ENCODE measurements around the gene MYH11.
"Not testable (repeated sequence)": the region's sequence is repeated elsewhere in the genome, so short reads cannot be mapped to it uniquely, and the experiment has no call there.

MYH11 gene

GRCh38 chr16:15846510-15846909, 10.3 kb downstream of the MYH11 start:
- FAIRE-seq: no peak

GRCh38 chr16:15843635-15844279, 13.1 kb downstream of the MYH11 start:
- DNase-seq (ENCODE audit: insufficient read length, low spot score): no peak
- FAIRE-seq: no peak

More at GRCh38 chr16:15846510-15846909, 10.3 kb downstream of the MYH11 start:
- DNase-seq (ENCODE audit: insufficient read length, low spot score): no peak

GRCh38 chr16:15839204-15839603, 17.6 kb downstream of the MYH11 start:
- FAIRE-seq; DNase-seq (ENCODE audit: insufficient read length, low spot score): not testable (repeated sequence)

- FAIRE-seq: no peak
- DNase-seq (ENCODE audit: insufficient read length, low spot score): no peak
Observed at GRCh38 chr16:15837761-15838160, 19.1 kb downstream of the MYH11 start.

- FAIRE-seq (no peak), DNase-seq (ENCODE audit: insufficient read length, low spot score) (no peak)
Observed at GRCh38 chr16:15836965-15837611, 19.7 kb downstream of the MYH11 start.

DNA sequence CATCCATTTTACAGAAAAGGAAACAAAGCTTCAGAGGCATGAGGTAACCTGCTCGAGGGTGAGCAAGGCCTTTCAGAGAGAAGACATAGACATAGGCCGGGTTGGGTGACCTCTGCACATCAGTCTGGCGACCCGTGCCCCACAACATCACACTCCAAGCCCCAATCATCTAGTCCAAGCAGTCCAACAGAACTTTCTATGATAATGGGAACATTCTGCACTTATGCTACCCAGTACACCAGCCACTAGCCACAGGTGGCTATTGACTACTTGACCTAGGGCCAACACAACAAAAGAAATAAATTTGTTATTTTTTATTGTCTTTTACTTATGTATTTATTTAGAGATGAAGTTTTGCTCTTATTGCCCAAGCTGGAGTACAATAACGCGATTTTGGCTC, 20.8 kb downstream of the MYH11 start:
- no peak for FAIRE-seq

GRCh38 chr16:15835136-15835878, 21.5 kb downstream of the MYH11 start:
- FAIRE-seq (no peak), DNase-seq (ENCODE audit: insufficient read length, low spot score) (no peak)

More for the DNA sequence above, 20.8 kb downstream of the MYH11 start:
- no peak for DNase-seq (ENCODE audit: insufficient read length, low spot score)

- FAIRE-seq: no peak
- no peak for DNase-seq (ENCODE audit: insufficient read length, low spot score)
Observed at GRCh38 chr16:15834502-15834901, 22.3 kb downstream of the MYH11 start.

DNA sequence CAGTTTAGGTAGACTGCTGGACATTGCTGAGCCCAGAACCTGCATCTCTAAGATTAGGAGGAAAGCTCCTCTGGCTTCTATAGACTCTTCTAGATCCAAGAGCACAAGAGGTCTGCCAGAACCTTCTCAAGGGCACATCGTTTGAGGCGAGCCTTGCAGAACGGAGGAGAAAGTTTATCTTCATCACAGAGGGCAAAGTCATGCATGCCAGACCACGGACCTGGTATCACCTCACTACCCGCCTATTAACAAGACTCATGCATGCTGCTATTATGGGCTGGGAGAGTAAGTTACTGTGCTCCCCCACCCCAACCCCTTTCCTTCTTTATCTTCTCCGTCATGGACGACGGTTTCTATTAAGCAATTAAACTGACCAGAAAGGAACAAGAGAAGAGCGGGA, 23.3 kb downstream of the MYH11 start:
- FAIRE-seq (no peak), DNase-seq (ENCODE audit: insufficient read length, low spot score) (no peak)

DNA sequence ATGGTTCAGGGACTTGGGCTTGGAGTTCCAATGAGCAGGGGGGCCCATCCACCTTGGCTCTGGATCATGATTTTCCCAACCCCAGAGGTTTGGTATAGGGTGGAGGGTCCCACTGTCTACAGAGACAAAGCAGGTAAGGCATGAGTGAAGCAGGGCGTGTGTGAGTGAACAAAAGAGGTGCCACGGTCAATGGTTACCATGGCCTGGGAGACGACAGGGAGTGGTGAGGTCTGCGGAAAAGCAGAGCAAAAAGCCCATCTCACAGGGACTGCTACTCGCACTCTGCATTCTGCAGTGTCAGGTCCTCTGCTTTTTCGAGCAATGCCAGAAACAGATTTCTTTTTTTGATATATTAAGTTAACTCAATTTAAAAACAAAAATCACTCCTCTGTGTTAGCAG, 24.6 kb downstream of the MYH11 start:
- DNase-seq (ENCODE audit: insufficient read length, low spot score) (no peak), FAIRE-seq (no peak)

DNA sequence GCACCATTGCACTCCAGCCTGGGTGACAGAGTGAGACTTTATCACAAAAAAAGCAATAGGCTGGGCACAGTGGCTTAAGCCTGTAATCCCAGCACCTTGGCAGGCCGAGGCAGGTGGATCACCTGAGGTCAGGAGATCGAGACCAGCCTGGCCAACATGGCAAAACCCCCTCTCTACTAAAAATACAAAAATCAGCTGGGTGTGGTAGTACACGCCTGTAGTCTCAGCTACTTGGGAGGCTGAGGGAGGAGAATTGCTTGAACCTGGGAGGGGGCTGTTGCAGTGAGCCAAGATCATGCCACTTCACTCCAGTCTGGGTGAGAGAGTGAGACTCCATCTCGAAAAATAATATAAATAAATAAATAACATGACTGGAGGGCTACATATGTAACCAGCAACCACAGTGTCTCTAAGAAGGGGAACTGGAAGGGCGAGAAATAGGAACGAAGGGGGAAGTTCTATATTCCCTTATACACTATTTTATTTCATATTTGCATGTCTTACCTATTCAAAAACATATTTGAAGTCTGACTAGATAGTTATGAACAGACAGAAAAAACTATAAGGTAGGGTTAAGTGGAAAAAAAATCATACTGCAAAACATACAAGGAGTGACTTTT, 25.9 kb downstream of the MYH11 start:
- DNase-seq (ENCODE audit: insufficient read length, low spot score): no peak
- no peak for FAIRE-seq

DNA sequence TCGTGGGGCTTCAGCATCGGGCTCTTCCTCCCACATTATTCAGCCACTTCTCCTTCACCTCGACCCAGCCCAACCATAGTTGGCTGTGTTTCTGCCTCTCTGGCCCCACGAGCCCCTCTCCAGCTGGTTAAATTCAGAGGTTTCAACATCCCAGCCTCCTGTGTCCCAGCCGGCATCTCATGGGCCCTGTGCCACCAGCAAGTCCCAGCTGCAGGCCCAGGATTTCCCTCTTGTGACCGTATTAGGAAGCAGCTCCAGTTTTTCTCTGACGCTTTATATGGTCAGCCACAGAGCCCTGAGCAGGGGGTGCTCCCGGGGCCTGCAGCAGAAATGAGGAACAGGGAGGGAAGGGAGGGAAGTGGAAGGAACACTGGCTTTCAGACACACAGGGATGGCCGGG, 27.4 kb downstream of the MYH11 start:
- FAIRE-seq (no peak), DNase-seq (ENCODE audit: insufficient read length, low spot score) (no peak)

GRCh38 chr16:15827709-15828343, 29.0 kb downstream of the MYH11 start:
- no peak for FAIRE-seq

GRCh38 chr16:15827299-15827698, 29.5 kb downstream of the MYH11 start:
- DNase-seq (ENCODE audit: insufficient read length, low spot score) (no peak), FAIRE-seq (no peak)

More at GRCh38 chr16:15827709-15828343, 29.0 kb downstream of the MYH11 start:
- DNase-seq (ENCODE audit: insufficient read length, low spot score): no peak

DNA sequence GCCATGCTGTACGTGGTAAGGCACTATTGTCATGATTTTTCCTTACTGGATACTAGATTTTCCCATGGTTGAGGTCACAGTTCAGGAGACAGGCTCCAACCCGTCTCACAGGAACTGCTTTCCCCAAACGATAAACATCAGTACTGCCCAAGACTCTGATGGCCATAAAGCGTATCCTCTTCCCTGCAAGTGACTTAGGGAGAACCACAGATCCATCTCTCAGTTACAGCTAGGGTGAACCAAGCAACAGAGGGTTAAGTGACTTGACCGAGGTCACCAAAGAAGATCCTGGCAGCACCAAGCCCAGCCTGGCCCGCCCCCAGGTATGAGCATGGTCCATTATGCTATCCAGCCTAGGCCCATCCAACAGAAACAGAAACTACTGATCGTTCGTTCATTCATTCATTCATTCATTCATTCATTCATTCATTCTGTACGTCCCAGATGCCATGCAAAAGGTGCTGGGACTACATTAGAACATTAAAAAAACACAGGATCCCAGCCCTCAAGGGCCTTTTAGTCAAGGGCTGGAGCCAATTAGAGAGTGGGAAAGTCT, 31.0 kb downstream of the MYH11 start:
- DNase-seq (ENCODE audit: insufficient read length, low spot score): no peak
- no peak for FAIRE-seq

DNA sequence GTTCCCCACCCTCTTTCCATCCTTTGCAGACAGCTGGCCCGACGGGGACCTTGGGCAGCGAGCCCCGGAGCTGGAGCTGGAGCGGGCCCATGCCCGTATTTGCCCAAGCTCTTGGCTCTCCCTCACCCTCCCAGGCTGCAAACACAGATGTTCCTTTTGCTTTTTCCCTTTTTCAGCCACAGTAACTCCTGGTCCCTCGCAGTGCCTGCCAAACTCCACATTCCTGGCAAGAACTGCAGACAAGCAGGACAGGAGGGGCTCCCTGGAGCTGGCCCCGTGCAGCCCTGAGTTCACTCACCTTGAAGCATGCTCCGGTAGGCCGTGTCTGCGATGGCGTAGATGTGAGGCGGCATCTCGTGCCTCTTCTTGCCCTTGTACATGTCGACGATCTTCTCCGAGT, 33.9 kb downstream of the MYH11 start:
- FAIRE-seq (no peak), DNase-seq (ENCODE audit: insufficient read length, low spot score) (no peak)

DNA sequence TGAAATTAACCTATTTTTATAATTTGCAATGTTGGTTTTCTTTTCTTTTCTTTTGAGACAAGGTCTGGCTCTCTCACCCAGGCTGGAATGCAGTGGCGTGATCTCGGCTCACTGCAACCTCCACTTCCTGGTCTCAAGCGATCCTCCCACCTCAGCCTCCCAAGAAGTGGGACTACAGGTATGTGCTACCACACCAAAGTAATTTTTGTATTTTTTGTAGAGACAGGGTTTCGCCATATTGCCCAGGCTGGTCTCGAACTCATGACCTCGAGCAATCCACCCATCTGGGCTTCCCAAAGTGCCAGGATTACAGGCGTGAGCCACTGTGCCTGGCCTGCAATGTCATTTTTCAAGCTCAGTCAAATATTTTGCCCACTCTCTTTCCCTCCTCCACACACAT, 36.0 kb downstream of the MYH11 start:
- DNase-seq (ENCODE audit: insufficient read length, low spot score): no peak
- no peak for FAIRE-seq

GRCh38 chr16:15819046-15819445, 37.8 kb downstream of the MYH11 start:
- DNase-seq (ENCODE audit: insufficient read length, low spot score) (no peak), FAIRE-seq (no peak)

DNA sequence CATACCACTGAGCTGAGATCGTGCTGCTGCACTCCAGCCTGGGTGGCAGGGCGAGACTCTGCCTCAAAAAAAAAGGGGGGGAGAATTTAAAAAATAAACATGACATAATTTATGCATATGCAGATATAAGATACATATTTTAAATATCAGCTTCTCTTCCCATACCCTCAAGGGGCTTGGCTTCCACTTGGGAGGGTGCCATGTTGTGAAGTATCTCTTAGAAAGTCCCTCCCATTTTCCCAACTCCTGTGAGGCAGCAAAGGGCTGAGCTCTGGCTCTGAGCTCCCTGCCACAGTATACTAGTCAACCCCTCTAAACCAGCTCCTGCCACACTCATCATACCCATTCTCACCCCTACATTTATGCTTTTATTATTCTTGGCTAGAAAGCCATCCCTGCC, 39.4 kb downstream of the MYH11 start:
- FAIRE-seq: no peak
- no peak for DNase-seq (ENCODE audit: insufficient read length, low spot score)

GRCh38 chr16:15816228-15816627, 40.6 kb downstream of the MYH11 start:
- DNase-seq (ENCODE audit: insufficient read length, low spot score) (no peak), FAIRE-seq (no peak)

DNA sequence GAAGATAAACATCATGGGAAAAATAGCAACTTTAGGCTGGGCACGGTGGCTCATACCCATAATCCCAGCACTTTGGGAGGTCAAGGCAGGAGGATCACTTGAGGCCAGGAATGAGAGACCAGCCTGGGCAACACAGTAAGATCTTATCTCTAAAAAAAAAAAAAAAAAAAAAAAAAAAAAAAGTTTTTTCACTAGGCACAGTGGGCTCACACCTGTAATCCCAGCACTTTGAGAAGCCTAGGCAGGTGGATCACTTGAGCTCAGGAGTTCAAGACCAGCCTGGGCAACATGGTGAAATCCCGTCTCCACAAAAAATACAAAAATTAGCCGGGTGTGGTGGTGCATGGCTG, 44.5 kb downstream of the MYH11 start:
- not testable (repeated sequence) for FAIRE-seq; DNase-seq (ENCODE audit: insufficient read length, low spot score)

All from GM19239 (cell line).